Keratinocyte (primary cell): ENCODE measurements around the gene SMIM23. TPM values are rescaled to one million over a fixed set of nuclear protein-coding genes. Genes with fewer than 3 reads are reported as not detected.

Experiments
- DNase-seq: peaks from one replicate; pipeline ENCODE4 v3.0.0-alpha.2; 2011; ENCODE audit warnings: low read depth, missing footprints, low spot score
- FAIRE-seq: peaks from 2 replicates; lab custom pipeline; 2011; peaks lifted over from hg19 to GRCh38; lab: Jason Lieb, UNC
- H2AFZ ChIP-seq: 2 replicates; pipeline ENCODE4 v1.6.0; 2012; ENCODE audit warnings: low read length, control low read depth, inconsistent platforms; ENCODE audit not compliant: control insufficient read depth
- H3K27ac ChIP-seq: 2 replicates; pipeline ENCODE4 v1.5.1; 2011; ENCODE audit warnings: low read length; ENCODE audit not compliant: control insufficient read depth, insufficient read depth
- H3K27me3 ChIP-seq: 3 replicates; pipeline ENCODE4 v1.6.0; 2011; ENCODE audit warnings: low read length; ENCODE audit not compliant: control insufficient read depth, insufficient read depth; ENCODE audit errors: extremely low read depth
- H3K36me3 ChIP-seq, 2 experiments: 2 replicates in 1 of 2; 3 replicates in 1 of 2; pipeline ENCODE4 v1.5.1; 2011; ENCODE audit warnings: low read length in 2 of 2, mild to moderate bottlenecking in 1 of 2; ENCODE audit not compliant: control insufficient read depth in 2 of 2, insufficient read depth in 2 of 2; ENCODE audit errors: extremely low read depth in 1 of 2
- H3K4me1 ChIP-seq: 3 replicates; pipeline ENCODE4 v1.5.1; 2011; ENCODE audit warnings: low read length; ENCODE audit not compliant: control insufficient read depth, insufficient read depth; ENCODE audit errors: extremely low read depth
- H3K4me2 ChIP-seq: 3 replicates; pipeline ENCODE4 v1.6.0; 2011; ENCODE audit warnings: low read depth, low read length; ENCODE audit not compliant: control insufficient read depth, insufficient read depth; ENCODE audit errors: extremely low read depth
- H3K4me3 ChIP-seq, 3 experiments: fragments of 200-600 bp in 1 of 3; sonication (generic) in 1 of 3; 2 replicates in 2 of 3; 3 replicates in 1 of 3; pipeline ENCODE4 v1.5.1; 2011 to 2016; ENCODE audit warnings: low read length in 3 of 3, mild to moderate bottlenecking in 3 of 3, control low read depth in 2 of 3, inconsistent platforms in 1 of 3, low read depth in 1 of 3, mixed read lengths in 1 of 3, mixed run types in 1 of 3, moderate library complexity in 1 of 3; ENCODE audit not compliant: control insufficient read depth in 2 of 3, insufficient read depth in 2 of 3; ENCODE audit errors: extremely low read depth in 1 of 3
- H3K79me2 ChIP-seq: 2 replicates; pipeline ENCODE4 v1.6.0; 2012; ENCODE audit warnings: low read length; ENCODE audit not compliant: control insufficient read depth, insufficient read depth
- H3K9ac ChIP-seq: 3 replicates; pipeline ENCODE4 v1.6.0; 2011; ENCODE audit warnings: low read length; ENCODE audit not compliant: control insufficient read depth, insufficient read depth; ENCODE audit errors: extremely low read depth
- H3K9me1 ChIP-seq: 3 replicates; pipeline ENCODE4 v1.6.0; 2011; ENCODE audit warnings: low read length; ENCODE audit not compliant: control insufficient read depth, insufficient read depth; ENCODE audit errors: extremely low read depth
- H3K9me3 ChIP-seq: 2 replicates; pipeline ENCODE4 v1.5.1; 2012; ENCODE audit warnings: low read depth, low read length; ENCODE audit not compliant: control insufficient read depth
- H4K20me1 ChIP-seq: 3 replicates; pipeline ENCODE4 v1.6.0; 2011; ENCODE audit warnings: low read length; ENCODE audit not compliant: control insufficient read depth, insufficient read depth; ENCODE audit errors: extremely low read depth
- EZH2 ChIP-seq: IDR thresholded peaks from one replicate; pipeline ENCODE4 v1.6.1; 2012; ENCODE audit warnings: inconsistent platforms, mild to moderate bottlenecking, low read length, moderate library complexity
- dilution Hi-C: fragments of 300-500 bp; cut with MboI; formaldehyde crosslinking; loops from one replicate; pipeline ENCODE4 v1.7.0; 2020; ENCODE audit warnings: low sequenced_read_pairs; ENCODE audit not compliant: extremely low pct_ligation_motif_present
- polyA plus RNA-seq, 5 experiments: library from polyadenylated mRNA; depleted of rRNA in 3 of 5; stranded (reverse) in 3 of 5; stranded (forward) in 1 of 5; unstranded in 1 of 5; fragments of >200 nt; gene quantifications; 1 replicate in 1 of 5; 2 replicates in 3 of 5; 3 replicates in 1 of 5; pipeline versions ENCODE4 v1.2.1 to v1.2.3, GENCODE V29; 2011 to 2012; ENCODE audit warnings: missing spikeins in 2 of 5, low read depth in 1 of 5, low replicate concordance in 1 of 5
- TF ChIP-seq, protein P1 (sequence below), 3 experiments: IDR thresholded peaks in 1 of 3; conservative IDR thresholded peaks in 1 of 3; optimal IDR thresholded peaks in 1 of 3; 2 replicates in 2 of 3; 3 replicates in 1 of 3; pipeline versions ENCODE3 to v1.5.1; 2011; ENCODE audit warnings: low read length in 3 of 3, mild to moderate bottlenecking in 3 of 3, moderate library complexity in 2 of 3, control low read depth in 1 of 3, inconsistent platforms in 1 of 3; ENCODE audit not compliant: insufficient read depth in 2 of 3; ENCODE audit errors: extremely low read depth in 1 of 3

The SMIM23 gene
- polyA plus RNA-seq, 1 donor (not counting 4 experiments of a cell fraction or from before 2014, with no cell fraction given), result not detected

- Histone ChIP-seq H3K27ac (no peak overlapping the region), H3K9me1 (no peaks in the 10 kb centered on the region), H3K9ac (no peak overlapping the region), H3K4me2 (no peak overlapping the region), H4K20me1 (no peaks in the 10 kb centered on the region), H3K9me3 (peaks cover 3% of the 10 kb centered on the region), H2AFZ (no peak overlapping the region), H3K4me3 (no peak overlapping the region), H3K27me3 (no peaks in the 10 kb centered on the region), H3K4me1 (no peaks in the 10 kb centered on the region), H3K79me2 (no peaks in the 10 kb centered on the region), H3K36me3 (no peaks in the 10 kb centered on the region)
- TF ChIP-seq EZH2, result no peak
- TF ChIP-seq, protein P1, sequence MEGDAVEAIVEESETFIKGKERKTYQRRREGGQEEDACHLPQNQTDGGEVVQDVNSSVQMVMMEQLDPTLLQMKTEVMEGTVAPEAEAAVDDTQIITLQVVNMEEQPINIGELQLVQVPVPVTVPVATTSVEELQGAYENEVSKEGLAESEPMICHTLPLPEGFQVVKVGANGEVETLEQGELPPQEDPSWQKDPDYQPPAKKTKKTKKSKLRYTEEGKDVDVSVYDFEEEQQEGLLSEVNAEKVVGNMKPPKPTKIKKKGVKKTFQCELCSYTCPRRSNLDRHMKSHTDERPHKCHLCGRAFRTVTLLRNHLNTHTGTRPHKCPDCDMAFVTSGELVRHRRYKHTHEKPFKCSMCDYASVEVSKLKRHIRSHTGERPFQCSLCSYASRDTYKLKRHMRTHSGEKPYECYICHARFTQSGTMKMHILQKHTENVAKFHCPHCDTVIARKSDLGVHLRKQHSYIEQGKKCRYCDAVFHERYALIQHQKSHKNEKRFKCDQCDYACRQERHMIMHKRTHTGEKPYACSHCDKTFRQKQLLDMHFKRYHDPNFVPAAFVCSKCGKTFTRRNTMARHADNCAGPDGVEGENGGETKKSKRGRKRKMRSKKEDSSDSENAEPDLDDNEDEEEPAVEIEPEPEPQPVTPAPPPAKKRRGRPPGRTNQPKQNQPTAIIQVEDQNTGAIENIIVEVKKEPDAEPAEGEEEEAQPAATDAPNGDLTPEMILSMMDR (optimal IDR thresholded peaks at IDR 0.05 in 1 of 3, IDR thresholded peaks at IDR 0.05 in 1 of 3, conservative IDR thresholded peaks at IDR 0.05 in 1 of 3; ENCODE audit: extremely low read depth in 1 of 3, insufficient read depth in 2 of 3, low read length in 3 of 3), result no peak
- no peak for DNase-seq
- dilution Hi-C loops, result no loop called here
- FAIRE-seq, result no peak
Measured at GRCh38 chr5:171826132-171826531, 40.5 kb downstream of the SMIM23 start.

DNA sequence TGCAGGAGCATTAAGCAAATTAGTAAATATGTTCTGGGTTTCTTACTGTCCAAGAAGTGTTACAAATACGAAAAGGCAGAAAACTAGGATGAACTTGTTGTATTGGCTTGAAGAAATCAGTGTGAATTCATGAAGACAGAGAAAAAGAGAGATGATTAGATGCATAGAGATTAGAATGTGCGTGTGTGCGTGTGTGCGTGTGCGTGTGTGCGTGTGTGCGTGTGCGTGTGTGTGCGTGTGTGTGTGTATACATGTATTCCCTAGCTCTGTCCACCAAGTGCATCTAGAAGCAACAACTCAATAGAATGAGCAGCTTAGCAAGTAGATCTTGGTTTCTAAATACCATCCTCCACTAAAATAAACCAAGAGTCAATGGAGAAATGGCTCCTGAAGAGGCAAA, 41.5 kb downstream of the SMIM23 start:
- dilution Hi-C loops, result no loop called here
- Histone ChIP-seq H2AFZ (no peak overlapping the region), H3K9ac (no peak overlapping the region), H3K27me3 (no peaks in the 10 kb centered on the region), H3K36me3 (no peaks in the 10 kb centered on the region), H3K4me1 (no peaks in the 10 kb centered on the region), H3K9me3 (peaks cover 3% of the 10 kb centered on the region), H3K9me1 (no peaks in the 10 kb centered on the region), H3K27ac (no peak overlapping the region), H3K4me2 (no peak overlapping the region), H4K20me1 (no peaks in the 10 kb centered on the region), H3K79me2 (no peaks in the 10 kb centered on the region), H3K4me3 (no peak overlapping the region)
- TF ChIP-seq, protein P1 (optimal IDR thresholded peaks at IDR 0.05 in 1 of 3, IDR thresholded peaks at IDR 0.05 in 1 of 3, conservative IDR thresholded peaks at IDR 0.05 in 1 of 3; ENCODE audit: extremely low read depth in 1 of 3, insufficient read depth in 2 of 3, low read length in 3 of 3), result no peak
- no peak for TF ChIP-seq EZH2
- DNase-seq (no peak), FAIRE-seq (no peak)
